Measurements from ENCODE around the gene PHF5A.
"Not testable (repeated sequence)": the region's sequence is repeated elsewhere in the genome, so short reads cannot be mapped to it uniquely, and the experiment has no call there.

PHF5A gene

DNA sequence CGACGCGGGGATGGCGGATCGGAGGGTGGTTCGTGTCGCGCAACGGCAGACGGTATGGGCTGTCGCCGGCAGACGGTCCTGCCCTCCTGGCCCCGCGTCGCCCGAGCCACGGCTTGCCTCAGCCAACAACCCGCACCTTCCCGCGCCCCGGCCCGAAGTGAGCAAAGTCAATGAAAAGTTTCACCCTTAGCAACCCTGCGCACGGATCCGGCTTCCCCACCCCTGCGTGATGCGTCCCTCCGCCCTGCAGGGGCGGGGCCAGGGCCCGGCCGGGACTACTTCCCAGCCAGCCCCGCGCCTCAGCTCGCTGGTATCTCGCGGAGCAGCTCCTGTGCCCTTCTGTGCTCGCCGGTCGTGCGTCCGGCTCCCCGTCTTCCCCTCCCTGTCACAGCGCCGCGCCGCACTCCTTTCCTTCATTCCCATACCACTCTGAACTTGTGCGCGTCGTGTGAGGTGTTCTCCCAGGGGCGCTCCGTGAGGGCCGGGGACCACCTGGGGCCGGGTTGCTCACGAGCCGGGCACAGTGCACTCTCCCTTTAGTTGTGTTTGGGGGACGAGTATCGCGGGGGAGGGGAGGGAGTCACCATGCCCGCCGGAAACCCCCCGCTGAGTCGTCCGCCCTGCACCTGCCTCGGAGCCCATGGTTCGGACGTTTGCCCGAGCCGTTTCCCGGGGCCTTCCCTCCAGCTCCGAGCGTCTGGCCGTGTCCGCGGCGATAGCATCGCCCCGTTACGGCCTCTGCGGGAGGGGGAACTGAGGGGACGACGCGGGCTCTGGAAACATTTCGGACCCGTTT lies 21.7 kb downstream of the PHF5A start, which contains the start of gene TOB2:
TOB2 (minus strand) TSS at position 163 of the 796 bp plus-strand sequence. CDS start 9,456 bp downstream, outside the sequence.
- peak; percentile 88 for DNase-seq

DNA sequence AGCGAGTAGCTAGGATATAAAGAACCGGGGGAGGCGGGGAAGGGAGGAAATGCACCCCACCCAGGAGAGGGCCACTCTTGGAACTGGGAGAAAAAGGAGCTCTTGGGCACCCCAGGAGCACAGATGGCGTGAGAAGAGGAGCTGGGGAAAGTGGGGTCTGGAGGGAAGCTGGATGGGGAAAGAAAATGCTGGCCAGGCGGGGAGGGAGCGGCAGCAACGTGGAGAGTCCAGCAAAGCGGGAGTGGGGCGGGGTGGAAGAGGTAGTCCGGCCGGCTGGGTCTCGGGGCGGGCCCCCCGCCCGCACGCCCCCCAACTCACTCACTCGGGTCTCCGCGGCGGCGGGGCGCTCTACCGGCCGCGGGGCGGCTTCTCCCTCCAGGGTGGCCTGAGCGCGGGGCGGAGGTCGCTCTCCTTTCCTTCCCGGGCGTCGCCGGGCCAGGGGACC lies 22.4 kb downstream of the PHF5A start:
- DNase-seq, result no peak

DNA sequence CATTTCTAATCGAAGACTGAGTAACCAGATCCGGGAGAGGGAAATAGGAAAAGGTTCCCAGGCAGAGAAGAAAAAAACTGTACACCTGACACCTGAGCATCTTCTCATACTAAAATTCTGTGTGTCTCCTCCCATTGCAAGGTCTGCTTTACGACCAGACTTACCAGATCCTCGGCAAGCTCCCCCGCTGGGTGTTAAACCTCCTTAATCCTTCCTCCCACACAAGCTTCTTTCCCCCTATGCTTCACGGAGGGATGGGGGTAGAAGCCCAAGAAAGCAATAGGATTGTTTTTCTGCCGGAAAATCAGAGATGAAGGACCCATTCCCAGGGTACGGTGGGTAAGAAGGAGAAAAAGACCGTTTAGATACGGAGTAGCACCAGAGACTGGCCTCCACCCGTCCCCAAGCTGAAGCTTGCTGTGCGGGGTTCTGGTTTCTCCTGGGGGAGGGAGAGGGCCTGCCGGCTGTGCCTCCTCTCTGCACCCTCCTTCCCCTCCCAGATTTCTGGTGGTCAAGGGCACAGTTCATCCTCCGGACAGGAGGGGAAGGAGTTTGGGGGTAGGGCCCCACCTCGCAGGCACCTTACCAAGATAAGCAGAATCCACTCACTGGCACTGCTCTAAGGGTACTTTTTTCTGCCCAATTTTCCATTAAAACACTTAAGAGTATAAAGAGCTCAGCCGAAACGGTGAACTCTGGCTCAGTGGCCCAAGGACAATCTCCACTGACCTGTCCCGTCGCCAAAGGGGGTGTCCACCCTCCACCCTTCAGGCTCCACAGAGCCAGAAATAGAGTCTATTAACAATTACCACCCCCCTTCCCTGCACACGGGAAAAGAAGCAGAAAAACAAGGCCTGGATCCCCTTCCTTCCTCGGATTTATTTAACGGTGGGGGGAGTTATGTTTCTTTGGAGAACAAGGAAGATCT lies 23.1 kb downstream of the PHF5A start:
- DNase-seq, result no peak

DNA sequence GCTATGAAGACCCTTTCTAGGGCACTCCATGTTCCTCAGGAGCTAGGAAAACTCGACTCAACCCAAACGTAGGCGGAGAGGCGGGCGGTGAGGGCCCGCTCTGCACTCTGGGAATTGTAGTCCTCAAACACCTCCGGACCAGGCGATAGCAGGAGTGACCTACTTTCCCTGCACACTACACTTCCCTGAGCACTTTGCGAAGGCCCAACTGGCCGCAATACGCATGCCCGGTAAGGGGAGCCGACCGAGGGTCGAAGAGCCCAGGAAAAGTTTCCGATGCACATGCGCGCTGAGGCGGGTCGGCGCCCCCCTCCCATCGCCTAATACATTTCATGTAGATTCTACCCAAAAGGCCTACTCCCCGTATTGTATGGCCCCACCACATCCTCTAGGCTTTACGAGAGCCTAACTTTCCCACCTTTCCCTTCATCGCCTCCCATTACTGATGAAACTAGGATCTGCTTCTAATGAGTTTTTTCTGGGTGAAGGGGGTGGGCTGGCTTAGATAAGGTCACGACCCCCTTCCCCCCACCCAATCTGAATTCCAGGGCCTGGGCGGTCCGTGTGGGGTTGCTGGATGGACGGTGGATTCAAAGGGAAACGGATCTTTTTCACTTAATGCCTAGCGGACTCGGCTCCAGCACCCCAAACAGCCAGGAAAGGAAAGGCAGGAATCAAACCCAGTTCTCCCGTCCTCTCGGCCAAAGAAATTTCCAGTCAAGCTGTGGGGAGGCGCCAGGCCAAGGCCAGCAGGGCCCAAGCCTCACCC lies 23.9 kb downstream of the PHF5A start:
- DNase-seq, result peak; percentile 98

DNA sequence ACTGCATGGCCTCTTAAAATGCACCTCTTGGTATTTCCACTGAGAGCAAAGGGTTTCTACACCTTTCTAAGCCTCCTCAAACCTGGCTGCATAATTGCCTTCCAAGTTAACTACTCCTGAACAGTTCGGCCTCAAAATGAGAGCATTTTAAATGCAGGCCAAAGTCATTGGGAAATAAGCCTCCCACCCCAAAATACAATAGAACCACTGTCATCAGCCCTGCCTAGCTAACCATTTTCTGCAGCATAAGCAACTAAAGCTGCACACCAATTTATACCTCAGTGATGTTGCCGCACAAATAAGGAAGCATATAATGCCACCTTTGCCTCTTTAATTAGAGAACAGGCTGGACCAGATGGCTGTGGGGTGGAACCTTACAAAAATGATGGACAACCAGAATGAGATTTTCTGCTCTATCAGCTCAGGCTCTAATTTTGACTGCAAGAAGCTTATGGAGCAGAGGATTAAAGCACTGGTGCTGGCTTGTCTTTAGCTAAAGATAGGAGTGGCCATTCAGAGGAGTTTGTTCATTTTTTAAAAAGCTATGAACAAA lies 26.2 kb downstream of the PHF5A start:
- DNase-seq, result peak; percentile 85

DNA sequence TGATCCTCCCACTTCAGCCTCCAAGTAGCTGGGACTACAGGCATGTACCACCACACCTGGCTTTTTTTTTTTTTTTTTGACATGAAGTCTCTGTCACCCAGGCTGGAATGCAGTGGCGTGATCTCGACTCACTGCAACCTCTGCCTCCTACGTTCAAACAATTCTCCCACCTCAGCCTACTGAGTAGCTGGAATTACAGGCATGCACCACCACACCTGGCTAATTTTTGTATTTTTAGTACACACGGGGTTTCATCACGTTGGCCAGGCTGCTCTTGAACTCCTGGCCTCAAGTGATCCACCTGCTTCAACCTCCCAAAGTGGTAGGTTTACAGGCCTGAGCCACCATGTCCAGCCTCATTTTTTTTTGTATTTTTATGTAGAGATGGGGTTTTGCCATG lies 28.0 kb downstream of the PHF5A start:
- not testable (repeated sequence) for DNase-seq

GRCh38 chr22:41437198-41437597 lies 31.3 kb downstream of the PHF5A start:
- no peak for DNase-seq

- no peak for DNase-seq
Measured at GRCh38 chr22:41436322-41437113, 32.0 kb downstream of the PHF5A start.

- DNase-seq, result no peak
Measured at GRCh38 chr22:41435560-41435959, 32.9 kb downstream of the PHF5A start.

GRCh38 chr22:41434361-41435003 lies 34.0 kb downstream of the PHF5A start:
- DNase-seq, result not testable (repeated sequence)

- DNase-seq, result not testable (repeated sequence)
Measured at GRCh38 chr22:41433480-41433879, 35.0 kb downstream of the PHF5A start.

GRCh38 chr22:41431656-41432055 lies 36.8 kb downstream of the PHF5A start:
- no peak for DNase-seq

DNA sequence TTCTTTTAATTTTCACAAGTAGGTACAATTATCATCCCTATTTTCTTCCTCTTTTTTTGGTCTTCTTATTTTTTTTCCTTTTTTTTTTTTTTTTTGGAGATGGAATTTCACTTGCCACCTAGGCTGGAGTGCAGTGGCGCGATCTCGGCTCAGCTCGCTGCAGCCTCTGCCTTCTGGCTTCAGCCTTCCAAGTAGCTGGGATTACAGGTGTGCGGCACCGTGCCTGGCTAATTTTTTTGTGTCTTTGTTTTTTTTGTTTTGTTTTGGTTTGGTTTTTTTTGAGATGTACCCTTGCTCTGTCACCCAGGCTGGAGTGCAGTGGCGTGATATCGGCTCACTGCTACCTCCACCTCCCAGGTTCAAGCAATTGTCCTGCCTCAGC lies 38.5 kb downstream of the PHF5A start:
- DNase-seq, result no peak

DNA sequence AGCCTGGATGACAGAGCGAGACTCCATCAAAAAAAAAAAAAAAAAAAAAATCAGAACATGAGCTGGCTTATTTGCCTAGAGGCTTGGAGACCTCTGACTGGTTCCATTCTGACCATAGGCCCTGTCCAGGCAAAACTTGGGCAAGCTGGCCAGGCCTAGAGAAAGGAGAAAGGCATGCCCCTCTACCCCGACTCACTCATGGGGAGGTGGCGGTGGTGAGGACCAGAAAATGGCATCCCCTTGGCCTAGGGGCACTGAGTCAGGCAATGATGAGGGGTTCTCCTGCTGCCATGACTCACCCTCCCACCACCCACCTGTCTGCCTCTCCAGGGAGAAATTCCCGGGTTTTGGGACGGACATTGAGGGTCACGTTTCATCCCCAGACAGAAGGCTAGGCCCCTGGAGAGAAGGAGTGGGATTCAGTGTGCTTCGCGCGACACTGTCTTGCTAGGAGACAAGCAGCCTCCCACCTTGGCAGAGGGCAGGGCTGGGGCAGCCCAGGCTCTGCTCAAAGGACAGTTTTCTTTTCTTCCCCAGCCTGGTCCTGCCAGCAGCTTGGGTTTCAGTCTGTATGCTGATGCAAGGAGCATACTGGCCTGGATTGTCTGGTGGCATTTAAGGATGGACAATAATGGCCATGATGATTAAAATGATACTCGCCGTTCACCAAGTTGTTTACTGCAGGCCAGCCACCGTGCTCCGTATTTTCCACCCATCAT lies 39.1 kb downstream of the PHF5A start:
- DNase-seq, result no peak

DNA sequence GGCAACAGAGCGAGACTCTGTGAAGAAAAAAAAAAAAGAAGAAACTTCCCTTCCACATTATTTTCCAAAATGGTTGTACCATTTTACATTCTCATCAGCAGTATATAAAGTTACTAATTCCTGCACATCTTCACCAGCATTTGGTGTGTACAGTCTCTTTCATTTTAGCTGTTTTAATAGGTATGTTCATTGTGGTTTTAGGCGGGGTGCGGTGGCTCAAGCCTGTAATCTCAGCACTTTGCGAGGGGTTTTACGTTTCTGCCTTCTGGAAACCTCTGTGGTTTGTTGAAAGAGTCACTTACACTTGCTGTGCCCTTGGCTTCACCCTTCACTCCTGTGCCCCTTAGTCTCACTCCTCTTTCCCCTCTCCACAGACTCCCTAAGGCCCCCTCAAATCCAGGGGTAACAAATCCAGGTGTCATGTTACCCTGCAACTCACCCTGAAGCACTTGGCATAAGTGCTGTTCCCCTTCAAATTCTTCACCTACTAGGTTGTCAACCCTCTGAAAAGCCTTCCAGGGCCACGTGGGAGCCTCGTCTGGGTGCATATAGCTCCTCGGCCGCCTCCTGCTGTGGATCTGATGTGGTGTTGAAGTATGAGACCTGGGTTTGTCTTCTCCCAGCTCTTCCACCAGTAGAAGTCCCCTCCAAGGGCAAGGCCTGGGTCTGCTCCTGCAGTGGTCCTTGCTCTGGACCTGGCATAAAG lies 42.7 kb downstream of the PHF5A start:
- no peak for DNase-seq

GRCh38 chr22:41418717-41419116 lies 49.8 kb downstream of the PHF5A start:
- no peak for DNase-seq

- DNase-seq, result no peak
Measured at GRCh38 chr22:41417622-41418390, 50.7 kb downstream of the PHF5A start.

GRCh38 chr22:41415554-41415953 lies 52.9 kb downstream of the PHF5A start:
- DNase-seq, result no peak
